Embryonic facial prominence (tissue), 1 donor: Measurements from ENCODE around the gene TTC21B.

Experiments used
- DNase-seq: peaks from one replicate; pipeline ENCODE4 v3.0.0-alpha.2; 2016; ENCODE audit errors: extremely low spot score

Gene TTC21B

DNA sequence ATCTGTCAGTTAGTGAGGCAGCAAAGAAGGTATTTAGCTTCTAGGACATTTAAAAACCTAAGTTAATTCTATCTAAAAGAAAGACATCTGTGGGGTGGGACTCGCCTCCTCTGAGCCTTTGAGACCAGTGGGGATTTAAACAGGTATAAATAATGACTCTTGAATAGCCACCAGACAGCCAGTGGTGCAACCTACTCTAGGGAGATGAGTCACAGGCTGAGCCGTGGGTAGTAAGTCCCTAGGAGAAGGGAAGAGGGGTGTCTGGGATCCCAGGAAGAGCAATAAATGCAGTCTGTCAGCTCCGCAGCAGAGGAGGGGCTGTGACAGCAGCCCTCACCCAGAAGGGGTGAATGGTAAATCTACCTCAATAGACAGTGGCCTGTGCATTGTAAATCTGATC is 116.5 kb downstream of the TTC21B start:
- no peak for DNase-seq

DNA sequence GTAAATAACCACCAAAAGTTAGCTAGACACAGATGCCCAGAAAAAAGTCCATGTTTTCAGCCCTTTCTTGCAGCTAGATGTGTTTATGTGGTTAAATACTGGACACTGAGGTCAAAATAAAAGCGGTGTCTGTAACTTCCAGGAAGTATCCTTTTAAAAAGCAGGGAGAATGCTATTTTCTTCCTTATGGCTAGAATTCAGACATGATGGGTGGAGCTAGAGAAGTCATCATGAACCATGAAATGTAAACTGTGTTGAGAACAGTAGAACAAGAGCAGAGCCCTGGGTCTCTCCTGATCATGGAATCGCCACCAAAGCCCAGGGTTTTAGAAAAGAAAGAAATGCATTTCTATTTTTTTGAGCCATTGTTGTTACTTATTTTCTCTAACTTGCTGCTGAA is 118.2 kb downstream of the TTC21B start:
- DNase-seq: no peak

DNA sequence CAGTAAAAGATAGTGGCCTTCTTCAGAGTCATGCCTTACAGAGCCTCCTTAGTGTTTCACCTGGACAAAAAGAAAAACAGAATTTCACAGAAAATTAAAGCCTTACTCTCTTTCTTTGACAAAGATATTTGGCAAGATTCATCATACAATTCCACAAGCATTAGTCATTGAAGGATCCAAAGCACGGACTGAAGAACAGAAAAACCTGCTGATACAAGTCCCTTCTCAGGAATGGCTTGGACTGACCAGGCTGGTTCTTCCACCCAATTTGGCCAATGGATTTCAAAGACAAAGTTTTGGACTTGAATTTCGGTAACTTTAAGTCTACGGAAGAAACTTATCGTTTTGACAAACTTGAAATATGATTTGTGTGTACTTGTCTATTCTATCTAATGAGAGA is 120.4 kb downstream of the TTC21B start:
- no peak for DNase-seq

DNA sequence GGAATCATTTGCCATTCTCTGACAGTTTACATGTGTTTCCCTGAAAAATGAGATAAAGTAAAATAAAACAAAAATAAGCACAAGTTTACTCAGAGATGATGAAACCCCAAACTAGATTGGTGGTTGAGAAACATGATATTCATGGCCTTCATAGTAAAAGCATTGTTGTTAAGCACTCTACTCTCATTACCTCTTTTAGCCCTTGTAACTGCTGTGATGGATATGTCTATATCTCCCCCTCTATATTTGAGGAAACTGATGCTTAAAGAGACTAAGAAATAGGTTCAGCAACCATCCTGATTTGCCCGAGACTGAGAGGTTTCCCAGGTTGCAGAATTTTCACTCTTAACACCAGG is 125.7 kb downstream of the TTC21B start:
- no peak for DNase-seq

DNA sequence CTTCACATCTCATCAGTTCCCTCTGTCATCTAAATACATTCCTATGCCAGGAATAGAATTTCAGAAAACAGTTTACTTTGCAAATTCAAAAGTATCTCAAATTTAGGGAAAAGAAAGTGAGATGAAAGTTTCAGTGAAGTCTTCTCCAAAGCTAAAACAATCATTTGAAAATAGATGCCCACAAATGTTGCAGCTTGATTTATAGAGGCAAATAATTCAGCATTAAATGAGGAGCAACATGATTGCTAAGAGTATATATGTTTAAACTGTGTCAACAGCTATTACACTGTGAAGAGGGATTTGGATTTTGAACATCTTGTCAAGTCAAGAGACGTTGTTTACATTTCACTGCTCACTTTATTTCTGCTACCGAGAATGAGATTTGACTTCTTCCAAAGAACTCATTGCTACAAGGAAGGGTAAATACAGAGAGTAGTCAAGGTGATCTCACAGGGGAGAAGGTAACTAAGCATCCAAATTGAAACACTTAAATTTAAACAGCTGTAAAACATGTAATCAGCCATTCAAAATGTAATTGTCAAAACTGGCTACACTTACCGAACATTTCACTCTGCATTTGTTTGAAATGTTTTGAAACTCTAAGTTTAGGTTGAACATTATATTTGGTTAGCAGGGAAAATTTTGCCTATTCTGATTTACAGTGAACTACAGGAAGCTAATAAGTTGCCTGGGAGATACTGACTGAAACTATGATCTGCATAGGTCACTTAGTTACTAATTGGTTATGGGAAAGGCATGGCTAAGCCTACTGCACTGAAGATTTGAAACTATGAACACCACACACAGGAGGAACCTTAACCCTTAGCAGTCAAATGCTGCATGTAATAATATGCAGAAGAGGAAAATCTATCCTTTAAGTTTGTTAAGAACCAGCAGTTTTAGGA is 126.3 kb downstream of the TTC21B start:
- DNase-seq: no peak

DNA sequence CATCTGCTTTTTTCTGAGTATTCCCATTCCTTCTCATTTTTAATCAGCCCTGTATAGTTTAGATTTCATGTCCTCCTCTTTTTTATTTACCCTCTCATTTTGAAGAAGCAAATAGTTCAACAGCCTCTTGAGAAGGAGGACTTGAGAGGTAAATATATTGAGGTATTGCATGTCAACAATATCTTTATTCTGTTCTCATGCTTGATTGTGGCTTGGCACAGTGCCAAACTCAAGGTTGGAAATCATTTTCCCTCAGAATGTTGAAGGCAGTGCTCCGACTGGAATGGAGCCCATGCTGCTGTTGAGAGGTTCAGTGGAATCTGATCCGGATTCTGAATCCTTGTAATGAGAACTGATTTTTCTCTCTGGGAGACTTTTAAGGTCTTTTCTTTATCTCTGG is 128.5 kb downstream of the TTC21B start:
- no peak for DNase-seq
